Measurements from ENCODE around the gene SOX13.

SOX13 gene

DNA sequence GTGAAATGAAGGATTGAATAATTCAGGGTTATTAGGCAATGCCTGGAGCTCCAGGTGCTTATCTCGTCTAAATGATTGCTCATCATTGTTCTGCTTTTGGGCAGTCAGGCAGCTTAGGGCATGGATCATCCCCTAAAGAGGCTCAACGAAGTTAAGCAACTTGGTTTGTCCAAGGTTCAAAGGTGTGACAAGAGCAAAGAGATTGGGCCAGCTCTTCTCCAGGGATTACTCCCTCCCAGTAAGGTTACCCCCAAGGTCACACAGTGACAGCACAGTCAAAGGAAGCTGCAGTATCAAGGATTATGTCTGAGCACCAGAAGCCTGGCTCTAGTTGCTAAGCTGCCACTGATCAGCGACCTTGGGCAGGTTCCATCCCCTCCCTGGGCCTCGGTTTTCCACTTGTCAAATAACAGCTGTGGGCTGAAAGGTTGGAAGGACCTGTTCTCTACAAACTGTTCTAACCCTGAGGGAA, 72.2 kb downstream of the SOX13 start:
- TF ChIP-seq ZFX (IDR thresholded peaks at IDR 0.05; ENCODE audit: borderline replicate concordance) = no peak
- TF ChIP-seq, protein P1, sequence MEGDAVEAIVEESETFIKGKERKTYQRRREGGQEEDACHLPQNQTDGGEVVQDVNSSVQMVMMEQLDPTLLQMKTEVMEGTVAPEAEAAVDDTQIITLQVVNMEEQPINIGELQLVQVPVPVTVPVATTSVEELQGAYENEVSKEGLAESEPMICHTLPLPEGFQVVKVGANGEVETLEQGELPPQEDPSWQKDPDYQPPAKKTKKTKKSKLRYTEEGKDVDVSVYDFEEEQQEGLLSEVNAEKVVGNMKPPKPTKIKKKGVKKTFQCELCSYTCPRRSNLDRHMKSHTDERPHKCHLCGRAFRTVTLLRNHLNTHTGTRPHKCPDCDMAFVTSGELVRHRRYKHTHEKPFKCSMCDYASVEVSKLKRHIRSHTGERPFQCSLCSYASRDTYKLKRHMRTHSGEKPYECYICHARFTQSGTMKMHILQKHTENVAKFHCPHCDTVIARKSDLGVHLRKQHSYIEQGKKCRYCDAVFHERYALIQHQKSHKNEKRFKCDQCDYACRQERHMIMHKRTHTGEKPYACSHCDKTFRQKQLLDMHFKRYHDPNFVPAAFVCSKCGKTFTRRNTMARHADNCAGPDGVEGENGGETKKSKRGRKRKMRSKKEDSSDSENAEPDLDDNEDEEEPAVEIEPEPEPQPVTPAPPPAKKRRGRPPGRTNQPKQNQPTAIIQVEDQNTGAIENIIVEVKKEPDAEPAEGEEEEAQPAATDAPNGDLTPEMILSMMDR (IDR thresholded peaks at IDR 0.05) = no peak
- H3K27ac ChIP-seq = no peak overlapping the region

DNA sequence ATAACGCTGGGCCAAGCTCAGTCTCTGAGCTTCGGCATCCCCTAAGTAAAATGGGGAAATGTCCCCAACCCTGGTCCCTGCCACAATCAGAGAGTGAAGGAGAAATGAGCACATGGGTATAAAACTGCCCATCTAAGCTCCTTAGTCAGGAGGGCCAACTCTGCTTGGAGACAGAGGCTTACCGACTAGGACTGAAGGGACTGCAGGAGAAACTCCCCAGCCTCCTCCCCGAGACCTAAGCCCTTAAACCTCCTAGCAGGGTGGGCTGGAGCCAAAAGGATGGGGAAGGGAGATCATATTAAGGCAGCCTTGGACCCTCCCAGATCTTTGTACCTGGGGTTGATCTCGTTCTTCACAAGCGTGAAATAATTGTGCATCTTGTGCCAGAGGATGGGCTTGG, 73.4 kb downstream of the SOX13 start:
- no peak overlapping the region for H3K27ac ChIP-seq
- TF ChIP-seq, protein P1 (IDR thresholded peaks at IDR 0.05) = no peak
- no peak for TF ChIP-seq ZFX (IDR thresholded peaks at IDR 0.05; ENCODE audit: borderline replicate concordance)

DNA sequence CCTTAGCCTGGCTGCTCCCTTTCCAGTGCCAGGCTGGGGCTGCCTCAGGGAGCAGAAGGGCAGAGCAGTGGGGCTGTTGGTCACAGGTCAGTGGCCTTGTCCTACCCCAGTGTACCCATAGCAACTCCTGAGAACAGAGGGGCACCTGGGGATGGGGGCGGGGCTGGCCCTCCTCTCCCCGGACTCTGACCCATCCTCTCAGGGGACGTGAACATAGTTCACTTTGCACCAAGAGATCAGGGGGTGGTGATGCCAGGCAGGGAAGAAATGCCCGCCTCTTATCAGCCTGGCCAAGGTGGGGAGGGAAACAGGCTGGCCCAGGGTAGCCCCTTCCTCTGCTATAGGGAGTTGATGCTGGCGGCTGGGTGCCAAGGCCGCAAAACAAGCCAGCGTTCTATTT, 74.0 kb downstream of the SOX13 start:
- TF ChIP-seq, protein P1 (IDR thresholded peaks at IDR 0.05) = no peak
- TF ChIP-seq ZFX (IDR thresholded peaks at IDR 0.05; ENCODE audit: borderline replicate concordance) = no peak
- no peak overlapping the region for H3K27ac ChIP-seq

- no peak overlapping the region for H3K27ac ChIP-seq
- TF ChIP-seq, protein P1 (IDR thresholded peaks at IDR 0.05) = no peak
- no peak for TF ChIP-seq ZFX (IDR thresholded peaks at IDR 0.05; ENCODE audit: borderline replicate concordance)
These were observed 74.8 kb downstream of the SOX13 start for GRCh38 chr1:204147406-204148383.

DNA sequence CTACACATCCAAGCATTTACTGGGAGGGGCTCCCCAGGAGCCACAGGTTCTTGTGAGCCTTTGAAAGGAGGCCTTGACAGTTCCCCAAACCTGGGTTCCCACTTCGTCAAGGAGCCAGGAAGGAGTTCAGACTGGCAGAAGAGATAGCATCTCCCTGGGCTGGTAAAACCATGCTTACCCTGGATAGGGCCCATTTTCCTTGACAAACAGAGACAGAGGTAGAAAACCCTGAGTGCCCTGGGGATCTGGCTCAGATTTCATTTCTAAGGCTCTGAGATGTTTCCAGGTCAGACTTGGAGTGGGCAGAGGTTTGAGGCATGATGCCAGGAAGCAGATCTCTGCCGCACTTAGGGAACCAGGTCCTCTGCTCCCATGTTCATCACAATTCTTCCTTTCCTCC, 76.2 kb downstream of the SOX13 start:
- no peak overlapping the region for H3K27ac ChIP-seq
- TF ChIP-seq, protein P1 (IDR thresholded peaks at IDR 0.05) = no peak
- no peak for TF ChIP-seq ZFX (IDR thresholded peaks at IDR 0.05; ENCODE audit: borderline replicate concordance)

DNA sequence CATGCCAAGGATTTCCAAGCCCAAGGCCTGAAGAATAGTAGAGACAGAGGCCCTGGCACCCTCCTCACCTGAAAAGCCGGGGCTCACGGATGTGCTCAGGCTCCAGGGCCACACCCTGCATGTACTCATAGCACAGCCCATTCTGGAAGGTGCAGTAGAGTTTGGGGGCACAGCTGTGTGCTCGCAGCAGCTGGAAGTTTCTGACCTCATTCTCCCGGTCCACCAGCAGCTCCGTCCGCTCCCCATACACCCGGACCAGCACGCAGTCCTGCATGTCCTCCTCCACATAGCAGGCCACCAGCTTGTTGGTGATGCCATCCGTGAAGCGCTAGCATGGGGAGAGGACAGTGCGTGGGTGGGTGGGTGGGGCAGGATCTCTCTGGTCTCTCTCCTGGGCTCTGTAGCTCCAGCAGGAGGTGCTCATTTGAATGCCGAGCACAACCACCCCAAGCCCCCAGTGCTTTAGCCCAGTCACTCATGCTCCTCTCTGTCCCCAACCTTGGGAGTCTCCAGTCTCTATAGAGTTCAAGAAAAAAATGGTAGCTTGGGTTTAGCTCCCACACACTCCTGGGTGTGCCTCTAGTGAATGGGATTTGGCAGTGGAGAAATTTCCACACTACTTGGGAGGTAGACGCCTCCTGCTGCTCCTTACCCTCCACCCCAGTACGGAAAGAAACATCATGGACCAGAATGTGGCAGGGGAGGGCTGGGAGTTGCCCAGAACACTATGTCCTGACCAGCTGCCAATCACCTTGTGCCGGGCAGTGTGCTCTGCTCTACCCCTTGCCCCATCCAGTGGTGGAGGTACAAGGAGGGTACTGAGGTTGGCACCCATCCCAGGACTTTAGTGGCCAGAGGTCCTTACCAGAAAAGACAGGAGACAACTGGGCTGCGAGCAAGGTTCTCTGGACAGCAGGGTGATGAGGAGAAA, 77.0 kb downstream of the SOX13 start:
- H3K27ac ChIP-seq = no peak overlapping the region
- no peak for TF ChIP-seq ZFX (IDR thresholded peaks at IDR 0.05; ENCODE audit: borderline replicate concordance)

DNA sequence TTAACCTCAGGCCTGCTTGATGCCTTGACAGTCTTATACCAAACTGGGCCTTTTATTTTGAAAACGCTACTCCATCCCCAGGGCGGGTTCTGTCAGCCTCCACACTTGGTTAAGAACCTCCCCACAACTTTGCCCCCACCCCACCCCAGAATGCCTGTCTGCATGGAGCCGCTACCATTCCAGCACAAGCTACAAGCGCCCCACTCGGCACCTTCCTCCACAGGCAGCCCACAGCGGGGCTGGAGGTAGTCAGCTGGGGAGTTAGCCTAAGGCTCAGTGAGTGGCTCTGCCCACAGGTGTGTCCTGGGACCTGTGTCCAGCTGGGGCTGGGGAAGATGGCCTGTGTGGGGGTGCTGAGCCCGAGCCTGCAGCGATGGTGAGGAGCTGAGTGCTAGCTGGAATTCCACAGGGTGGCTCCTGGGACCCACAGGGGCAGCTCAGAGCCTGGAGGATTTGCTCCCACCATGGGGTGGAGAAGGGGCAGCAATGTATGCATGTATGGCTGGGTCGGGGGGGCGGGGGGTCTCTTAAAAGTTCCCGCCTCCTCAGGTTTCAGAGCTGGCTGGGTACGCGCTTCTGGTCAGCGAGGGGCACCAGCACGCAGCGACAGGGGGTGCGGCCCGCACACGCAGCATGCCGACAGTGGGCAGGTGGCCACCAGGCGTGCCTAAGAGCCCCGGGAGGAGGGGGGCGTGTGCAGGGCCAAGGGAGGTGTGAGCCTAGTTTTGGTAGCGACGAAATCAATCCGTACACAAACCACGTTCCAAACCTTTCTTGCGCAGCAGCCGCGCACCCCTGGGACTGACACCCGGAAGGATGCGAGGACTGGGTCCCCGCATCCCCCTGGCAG, 78.0 kb downstream of the SOX13 start:
- no peak overlapping the region for H3K27ac ChIP-seq
- TF ChIP-seq ZFX (IDR thresholded peaks at IDR 0.05; ENCODE audit: borderline replicate concordance) = no peak
- TF ChIP-seq, protein P1 (IDR thresholded peaks at IDR 0.05) = no peak
